ENCODE results near the gene ABTB1. TPM values are rescaled to one million over a fixed set of nuclear protein-coding genes. Genes with fewer than 3 reads are reported as not detected.

The ABTB1 gene
- total RNA-seq, 2 experiments from 2014 or later = 4.4 to 14.5 TPM

DNA sequence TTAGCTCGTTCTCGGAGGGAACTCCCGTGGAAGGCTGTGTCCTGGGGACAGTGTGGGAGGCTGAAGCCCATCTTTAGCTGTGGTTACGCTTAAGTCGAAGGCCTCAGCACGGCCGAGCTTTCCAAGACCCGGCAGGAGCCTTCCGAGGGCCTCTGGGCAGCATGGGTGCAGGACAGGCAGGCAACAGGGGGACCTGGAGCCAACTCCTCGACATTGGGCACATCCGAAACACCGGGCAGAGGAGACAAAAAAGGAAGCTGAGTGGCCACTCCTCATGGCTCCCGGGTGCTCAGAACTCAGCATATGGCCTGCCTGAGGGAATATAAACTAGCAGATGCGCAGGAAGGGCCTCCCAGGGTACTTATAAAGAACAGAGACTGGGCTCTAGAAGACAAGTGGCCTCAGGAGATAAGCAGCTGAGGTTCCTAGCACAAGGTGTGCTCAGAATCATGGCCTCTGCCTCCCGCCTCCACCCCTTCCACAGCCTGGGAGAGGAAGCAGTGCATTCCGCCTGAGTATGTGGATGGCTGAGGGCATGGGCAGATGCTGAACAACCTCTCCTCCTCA lies 34.1 kb downstream of the ABTB1 start:
- H3K4me2 ChIP-seq (ENCODE audit: low read length) = no peak overlapping the region
- no TSS peak for BruUV-seq (replicated peaks)
- intact Hi-C loops (cut with micrococcal nuclease; ENCODE audit: unreplicated experiment) = no loop called here
- DNase-seq (ENCODE audit: low spot score) = no peak
- no peaks in the 10 kb centered on the region for H3K79me2 ChIP-seq (ENCODE audit: insufficient read depth, low read depth, low read length)
- no peaks in the 10 kb centered on the region for H3K9me2 ChIP-seq (ENCODE audit: insufficient read depth, low read length)
- no peak overlapping the region for H3K4me3 ChIP-seq (ENCODE audit: low read depth, low read length, poor library complexity, severe bottlenecking)
- no peak overlapping the region for H2AFZ ChIP-seq (ENCODE audit: low read length)
- H3K27ac ChIP-seq (ENCODE audit: low read depth, low read length, poor library complexity, severe bottlenecking) = no peak overlapping the region
- no peaks in the 10 kb centered on the region for H3K9me3 ChIP-seq (ENCODE audit: low read length)
- ChIA-PET CTCF (ENCODE audit: unreplicated experiment) (no interaction called here), POLR2A (interaction anchor here (1.3 kb wide), 1 partner anchor 23 kb away, joined by 3 read pairs; no protein-coding TSS in a partner anchor)
- no peak for TF ChIP-seq EZH2phosphoT487 (IDR thresholded peaks at IDR 0.05; ENCODE audit: borderline replicate concordance, low read depth, low read length)
- TF ChIP-seq, protein P1, sequence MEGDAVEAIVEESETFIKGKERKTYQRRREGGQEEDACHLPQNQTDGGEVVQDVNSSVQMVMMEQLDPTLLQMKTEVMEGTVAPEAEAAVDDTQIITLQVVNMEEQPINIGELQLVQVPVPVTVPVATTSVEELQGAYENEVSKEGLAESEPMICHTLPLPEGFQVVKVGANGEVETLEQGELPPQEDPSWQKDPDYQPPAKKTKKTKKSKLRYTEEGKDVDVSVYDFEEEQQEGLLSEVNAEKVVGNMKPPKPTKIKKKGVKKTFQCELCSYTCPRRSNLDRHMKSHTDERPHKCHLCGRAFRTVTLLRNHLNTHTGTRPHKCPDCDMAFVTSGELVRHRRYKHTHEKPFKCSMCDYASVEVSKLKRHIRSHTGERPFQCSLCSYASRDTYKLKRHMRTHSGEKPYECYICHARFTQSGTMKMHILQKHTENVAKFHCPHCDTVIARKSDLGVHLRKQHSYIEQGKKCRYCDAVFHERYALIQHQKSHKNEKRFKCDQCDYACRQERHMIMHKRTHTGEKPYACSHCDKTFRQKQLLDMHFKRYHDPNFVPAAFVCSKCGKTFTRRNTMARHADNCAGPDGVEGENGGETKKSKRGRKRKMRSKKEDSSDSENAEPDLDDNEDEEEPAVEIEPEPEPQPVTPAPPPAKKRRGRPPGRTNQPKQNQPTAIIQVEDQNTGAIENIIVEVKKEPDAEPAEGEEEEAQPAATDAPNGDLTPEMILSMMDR (conservative IDR thresholded peaks at IDR 0.05; ENCODE audit: low read length) = no peak
- peaks cover 61% of the 10 kb centered on the region for H3K36me3 ChIP-seq (ENCODE audit: insufficient read depth, low read length)
- H4K20me1 ChIP-seq (ENCODE audit: insufficient read depth, low read length) = no peaks in the 10 kb centered on the region
- no peaks in the 10 kb centered on the region for H3K4me1 ChIP-seq (ENCODE audit: insufficient read depth, low read length, poor library complexity, severe bottlenecking)

DNA sequence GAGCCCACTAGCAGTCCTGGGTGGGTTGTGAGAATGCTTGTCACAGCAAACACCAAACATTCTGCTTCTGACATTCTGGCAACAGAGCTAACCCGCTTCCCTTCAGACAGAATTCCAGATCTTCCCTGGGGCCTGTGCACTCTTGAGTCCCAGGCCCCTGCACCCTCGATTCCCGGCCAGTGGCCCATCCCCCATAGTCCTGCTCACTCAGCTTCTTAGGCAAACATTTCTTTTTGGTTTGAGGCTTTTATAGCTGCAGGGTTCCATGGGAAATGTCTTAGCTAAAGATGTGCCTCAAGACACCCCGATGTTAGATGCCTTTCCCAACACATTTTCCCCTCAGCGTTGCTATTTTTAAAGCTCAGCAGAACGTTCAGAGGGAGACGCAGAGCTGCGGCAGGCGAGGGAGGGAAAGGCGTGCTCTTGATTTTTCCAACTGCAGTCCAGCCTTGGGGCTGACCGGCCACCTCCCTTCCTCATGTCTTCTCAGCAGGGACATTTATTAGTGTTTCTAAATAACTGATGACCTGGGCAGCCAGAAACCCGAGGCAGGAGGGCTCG lies 35.2 kb downstream of the ABTB1 start:
- no peaks in the 10 kb centered on the region for H4K20me1 ChIP-seq (ENCODE audit: insufficient read depth, low read length)
- H3K4me2 ChIP-seq (ENCODE audit: low read length) = no peak overlapping the region
- no peaks in the 10 kb centered on the region for H3K4me1 ChIP-seq (ENCODE audit: insufficient read depth, low read length, poor library complexity, severe bottlenecking)
- no peak overlapping the region for H2AFZ ChIP-seq (ENCODE audit: low read length)
- intact Hi-C loops (cut with micrococcal nuclease; ENCODE audit: unreplicated experiment) = no loop called here
- no TSS peak for BruUV-seq (replicated peaks)
- no peak for DNase-seq (ENCODE audit: low spot score)
- CTCF ChIA-PET (ENCODE audit: unreplicated experiment) = no interaction called here
- H3K9me2 ChIP-seq (ENCODE audit: insufficient read depth, low read length) = no peaks in the 10 kb centered on the region
- peaks cover 59% of the 10 kb centered on the region for H3K36me3 ChIP-seq (ENCODE audit: insufficient read depth, low read length)
- POLR2A ChIA-PET = interaction anchor here (1.3 kb wide), 1 partner anchor 22 kb away, joined by 3 read pairs; no protein-coding TSS in a partner anchor
- no peak overlapping the region for H3K4me3 ChIP-seq (ENCODE audit: low read depth, low read length, poor library complexity, severe bottlenecking)
- no peaks in the 10 kb centered on the region for H3K9me3 ChIP-seq (ENCODE audit: low read length)
- no peaks in the 10 kb centered on the region for H3K79me2 ChIP-seq (ENCODE audit: insufficient read depth, low read depth, low read length)
- no peak overlapping the region for H3K27ac ChIP-seq (ENCODE audit: low read depth, low read length, poor library complexity, severe bottlenecking)
- TF ChIP-seq EZH2phosphoT487 (IDR thresholded peaks at IDR 0.05; ENCODE audit: borderline replicate concordance, low read depth, low read length) = no peak
- TF ChIP-seq, protein P1 (conservative IDR thresholded peaks at IDR 0.05; ENCODE audit: low read length) = no peak

DNA sequence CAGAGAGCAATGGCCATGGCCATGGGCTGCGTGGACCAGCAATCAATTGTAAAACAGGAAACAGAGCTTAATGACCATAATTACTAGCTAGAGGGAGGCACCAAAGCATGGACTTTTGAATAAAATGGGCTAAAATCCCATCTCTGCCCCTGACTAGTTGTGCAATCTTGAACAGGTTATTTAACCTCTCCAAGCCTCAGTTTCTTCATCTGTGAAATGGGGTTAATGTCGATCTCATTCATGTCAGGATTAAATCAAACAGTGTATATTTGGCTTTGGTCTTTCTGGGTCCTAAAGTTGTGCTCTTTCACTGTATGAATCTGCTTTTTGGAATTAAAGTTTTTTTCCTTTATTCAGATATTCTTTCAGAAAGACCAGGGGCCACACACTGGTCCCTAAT lies 36.1 kb downstream of the ABTB1 start:
- ChIA-PET POLR2A (no interaction called here), CTCF (ENCODE audit: unreplicated experiment) (no interaction called here)
- intact Hi-C loops (cut with micrococcal nuclease; ENCODE audit: unreplicated experiment) = no loop called here

More for the DNA sequence above, 36.1 kb downstream of the ABTB1 start:
- H3K79me2 ChIP-seq (ENCODE audit: insufficient read depth, low read depth, low read length) = no peaks in the 10 kb centered on the region
- DNase-seq (ENCODE audit: low spot score) = no peak
- H4K20me1 ChIP-seq (ENCODE audit: insufficient read depth, low read length) = no peaks in the 10 kb centered on the region
- no TSS peak for BruUV-seq (replicated peaks)
- no peak overlapping the region for H3K4me2 ChIP-seq (ENCODE audit: low read length)
- peaks cover 55% of the 10 kb centered on the region for H3K36me3 ChIP-seq (ENCODE audit: insufficient read depth, low read length)
- H3K9me3 ChIP-seq (ENCODE audit: low read length) = no peaks in the 10 kb centered on the region
- no peaks in the 10 kb centered on the region for H3K9me2 ChIP-seq (ENCODE audit: insufficient read depth, low read length)
- H3K27ac ChIP-seq (ENCODE audit: low read depth, low read length, poor library complexity, severe bottlenecking) = no peak overlapping the region
- no peak overlapping the region for H3K4me3 ChIP-seq (ENCODE audit: low read depth, low read length, poor library complexity, severe bottlenecking)
- TF ChIP-seq, protein P1 (conservative IDR thresholded peaks at IDR 0.05; ENCODE audit: low read length) = no peak
- no peak for TF ChIP-seq EZH2phosphoT487 (IDR thresholded peaks at IDR 0.05; ENCODE audit: borderline replicate concordance, low read depth, low read length)
- H2AFZ ChIP-seq (ENCODE audit: low read length) = no peak overlapping the region
- no peaks in the 10 kb centered on the region for H3K4me1 ChIP-seq (ENCODE audit: insufficient read depth, low read length, poor library complexity, severe bottlenecking)

All from OCI-LY7 (cell line).